H9 (cell line): ENCODE data around the gene DIRAS3. TPM values are rescaled to one million over a fixed set of nuclear protein-coding genes. Genes with fewer than 3 reads are reported as not detected.

Source experiments
- DNase-seq: peaks from one replicate; pipeline ENCODE4 v3.0.0-alpha.2; 2017
- H2AFZ ChIP-seq: one replicate; pipeline ENCODE4 v1.6.1; 2013; ENCODE audit warnings: mild to moderate bottlenecking, low read length, control low read depth, moderate library complexity
- H2AK5ac ChIP-seq: 2 replicates; pipeline ENCODE4 v1.6.1; 2013; ENCODE audit warnings: low read length, control low read depth, mixed read lengths; ENCODE audit not compliant: insufficient read length
- H2BK120ac ChIP-seq: one replicate; pipeline ENCODE4 v1.6.1; 2013; ENCODE audit warnings: low read depth, mild to moderate bottlenecking, low read length, control low read depth, inconsistent platforms; ENCODE audit not compliant: poor library complexity, severe bottlenecking
- H2BK12ac ChIP-seq: 2 replicates; pipeline ENCODE4 v1.6.1; 2013; ENCODE audit warnings: low read length, control low read depth, mixed read lengths, low read depth; ENCODE audit not compliant: insufficient read length
- H2BK15ac ChIP-seq: 2 replicates; pipeline ENCODE4 v1.6.1; 2013; ENCODE audit warnings: low read depth, low read length, control low read depth
- H2BK20ac ChIP-seq: one replicate; pipeline ENCODE4 v1.6.1; 2013; ENCODE audit warnings: low read depth, mild to moderate bottlenecking, low read length, control low read depth, inconsistent platforms; ENCODE audit not compliant: poor library complexity, severe bottlenecking
- H2BK5ac ChIP-seq: 2 replicates; pipeline ENCODE4 v1.6.1; 2013; ENCODE audit warnings: low read length, control low read depth, mixed read lengths; ENCODE audit not compliant: insufficient read length
- H3K14ac ChIP-seq: 2 replicates; pipeline ENCODE4 v1.6.1; 2013; ENCODE audit warnings: low read length, control low read depth; ENCODE audit not compliant: insufficient read depth
- H3K18ac ChIP-seq: 2 replicates; pipeline ENCODE4 v1.6.1; 2013; ENCODE audit warnings: low read depth, mild to moderate bottlenecking, mixed read lengths, low read length, control low read depth; ENCODE audit not compliant: insufficient read length
- H3K23ac ChIP-seq: 2 replicates; pipeline ENCODE4 v1.6.1; 2013; ENCODE audit warnings: low read length, control low read depth, mixed read lengths, low read depth; ENCODE audit not compliant: insufficient read length
- H3K23me2 ChIP-seq: 2 replicates; pipeline ENCODE4 v1.6.1; 2013; ENCODE audit warnings: low read depth, mild to moderate bottlenecking, mixed read lengths, low read length, control low read depth; ENCODE audit not compliant: insufficient read length, poor library complexity, severe bottlenecking
- H3K27ac ChIP-seq: 2 replicates; pipeline ENCODE4 v1.5.1; 2013; ENCODE audit warnings: low read length, control low read depth, mixed read lengths, low read depth; ENCODE audit not compliant: insufficient read length
- H3K27me3 ChIP-seq: 2 replicates; pipeline ENCODE4 v1.6.1; 2013; ENCODE audit warnings: low read length, control low read depth, inconsistent platforms; ENCODE audit not compliant: insufficient read depth
- H3K4ac ChIP-seq: 2 replicates; pipeline ENCODE4 v1.6.1; 2013; ENCODE audit warnings: low read depth, mild to moderate bottlenecking, control low read depth, inconsistent platforms, low read length, moderate library complexity
- H3K4me1 ChIP-seq: 2 replicates; pipeline ENCODE4 v1.6.1; 2013; ENCODE audit warnings: low read length, control low read depth, inconsistent platforms; ENCODE audit not compliant: insufficient read depth
- H3K4me2 ChIP-seq: 2 replicates; pipeline ENCODE4 v1.6.1; 2013; ENCODE audit warnings: low read length, control low read depth, mixed read lengths; ENCODE audit not compliant: insufficient read length, insufficient read depth
- H3K56ac ChIP-seq: 2 replicates; pipeline ENCODE4 v1.6.1; 2013; ENCODE audit warnings: low read depth, mild to moderate bottlenecking, mixed read lengths, low read length, control low read depth; ENCODE audit not compliant: insufficient read length
- H3K79me1 ChIP-seq: 2 replicates; pipeline ENCODE4 v1.6.1; 2013; ENCODE audit warnings: low read depth, mild to moderate bottlenecking, moderate library complexity, low read length, control low read depth, inconsistent platforms; ENCODE audit not compliant: insufficient read depth, poor library complexity, severe bottlenecking
- H3K79me2 ChIP-seq: 2 replicates; pipeline ENCODE4 v1.6.1; 2013; ENCODE audit warnings: low read length, control low read depth, inconsistent platforms; ENCODE audit not compliant: insufficient read depth
- H3K9ac ChIP-seq: 2 replicates; pipeline ENCODE4 v1.6.1; 2013; ENCODE audit warnings: low read length, control low read depth, mixed read lengths; ENCODE audit not compliant: insufficient read length; ENCODE audit errors: extremely low read depth
- H3K9me3 ChIP-seq: one replicate; pipeline ENCODE4 v1.6.1; 2013; ENCODE audit warnings: low read depth, low read length, inconsistent platforms; ENCODE audit not compliant: control insufficient read depth
- H3T11ph ChIP-seq: one replicate; pipeline ENCODE4 v1.6.1; 2013; ENCODE audit warnings: mild to moderate bottlenecking, low read length, control low read depth, inconsistent platforms
- H4K20me1 ChIP-seq: one replicate; pipeline ENCODE4 v1.6.1; 2013; ENCODE audit not compliant: control insufficient read depth, insufficient read length, insufficient read depth
- H4K5ac ChIP-seq: 2 replicates; pipeline ENCODE4 v1.6.1; 2013; ENCODE audit warnings: low read depth, mild to moderate bottlenecking, mixed read lengths, low read length, control low read depth; ENCODE audit not compliant: insufficient read length
- H4K8ac ChIP-seq: replicated peaks from 2 replicates; pipeline ENCODE4 v1.6.1; 2013; ENCODE audit warnings: low read length, control low read depth, mixed read lengths, low read depth; ENCODE audit not compliant: insufficient read length
- H4K91ac ChIP-seq: 2 replicates; pipeline ENCODE4 v1.6.1; 2013; ENCODE audit warnings: low read depth, mild to moderate bottlenecking, moderate library complexity, mixed read lengths, low read length, control low read depth; ENCODE audit not compliant: insufficient read length
- H3K27ac Mint-ChIP-seq, 3 experiments: 2 replicates in 2 of 3; 3 replicates in 1 of 3; pipeline ENCODE4 v1.8.0; 2020 to 2021; ENCODE audit warnings: mixed read lengths in 3 of 3, mild to moderate bottlenecking in 1 of 3, moderate library complexity in 1 of 3
- H3K27me3 Mint-ChIP-seq: 2 replicates; pipeline ENCODE4 v1.8.0; 2021; ENCODE audit warnings: low read depth, mild to moderate bottlenecking, moderate library complexity, mixed read lengths
- H3K36me3 Mint-ChIP-seq, 3 experiments: 2 replicates in 2 of 3; 3 replicates in 1 of 3; pipeline ENCODE4 v1.8.0; 2020 to 2021; ENCODE audit warnings: low read depth in 3 of 3, mixed read lengths in 3 of 3; ENCODE audit not compliant: insufficient read depth in 1 of 3
- H3K4me1 Mint-ChIP-seq, 2 experiments: 2 replicates each; pipeline ENCODE4 v1.8.0; 2020; ENCODE audit warnings: mixed read lengths in 2 of 2
- H3K4me3 Mint-ChIP-seq, 2 experiments: 2 replicates in 1 of 2; 3 replicates in 1 of 2; pipeline ENCODE4 v1.8.0; 2020 to 2021; ENCODE audit warnings: mild to moderate bottlenecking in 2 of 2, mixed read lengths in 2 of 2, moderate library complexity in 1 of 2
- H3K9me3 Mint-ChIP-seq, 2 experiments: 2 replicates in 1 of 2; 3 replicates in 1 of 2; pipeline ENCODE4 v1.8.0; 2020; ENCODE audit warnings: mild to moderate bottlenecking in 2 of 2, mixed read lengths in 2 of 2, moderate library complexity in 1 of 2
- CTCF ChIP-seq: fragments of 200-600 bp; sonication (generic); conservative IDR thresholded peaks from 3 replicates; pipeline ENCODE4 v1.8.0; 2021; ENCODE audit warnings: antibody characterized with exemption, mild to moderate bottlenecking
- WGBS: extraction: QIAGEN DNeasy Blood & Tissue Kit; methylation state at CpG from one replicate; pipeline ENCODE4 v1.1.7; 2013; ENCODE audit warnings: missing lambda C conversion rate, low lambda C conversion rate, mixed read lengths; ENCODE audit not compliant: insufficient read length; ENCODE audit errors: extremely low coverage; 5-methylcytosine and 5-hydroxymethylcytosine counted together
- total RNA-seq: library from RNA; stranded (reverse); gene quantifications from 2 replicates; pipeline ENCODE4 v1.2.1, GENCODE V29; 2021

Gene DIRAS3
- total RNA-seq, 1 experiment from 2014 or later = not detected

- H3K18ac ChIP-seq = no peak overlapping the region
- H3K27ac ChIP-seq = no peak overlapping the region
- H3K36me3 Mint-ChIP-seq = no peaks in the 10 kb centered on the region
- H4K5ac ChIP-seq = no peak overlapping the region
- H3K27me3 ChIP-seq = no peaks in the 10 kb centered on the region
- H3K9ac ChIP-seq = no peak overlapping the region
- H3K79me1 ChIP-seq = no peaks in the 10 kb centered on the region
- no peak overlapping the region for H2BK5ac ChIP-seq
- H3K9me3 Mint-ChIP-seq = no peaks in the 10 kb centered on the region
- no peak overlapping the region for H2BK12ac ChIP-seq
- H3K56ac ChIP-seq = no peak overlapping the region
- no peak overlapping the region for H3K4me2 ChIP-seq
- no peaks in the 10 kb centered on the region for H3K4me1 ChIP-seq
- WGBS = no CpG with 5 or more reads among the region's 4 CpGs
- H2AFZ ChIP-seq = no peak overlapping the region
- no peaks in the 10 kb centered on the region for H3K23me2 ChIP-seq
- no peak overlapping the region for H3K23ac ChIP-seq
- no peaks in the 10 kb centered on the region for H4K20me1 ChIP-seq
- no peak overlapping the region for H3K14ac ChIP-seq
- H3K4me1 Mint-ChIP-seq = no peaks in the 10 kb centered on the region
- no peaks in the 10 kb centered on the region for H3K79me2 ChIP-seq
- no peak overlapping the region for H2BK120ac ChIP-seq
- H3K4me3 Mint-ChIP-seq = no peak overlapping the region
- H4K8ac ChIP-seq = no peak overlapping the region
- H2BK20ac ChIP-seq = no peak overlapping the region
- no peak overlapping the region for H3T11ph ChIP-seq
- H3K4ac ChIP-seq = no peak overlapping the region
- no peaks in the 10 kb centered on the region for H3K9me3 ChIP-seq
- no peak overlapping the region for H2AK5ac ChIP-seq
- no peaks in the 10 kb centered on the region; the same call in none of the 2 replicates for H3K27me3 Mint-ChIP-seq
- TF ChIP-seq CTCF = no peak
- no peak for DNase-seq
- no peak overlapping the region for H2BK15ac ChIP-seq
- no peak overlapping the region for H3K27ac Mint-ChIP-seq
- no peak overlapping the region for H4K91ac ChIP-seq
Observed at GRCh38 chr1:68010543-68010942, 39.9 kb downstream of the DIRAS3 start.
